ENCODE measurements around the gene YBX2. TPM values are rescaled to one million over a fixed set of nuclear protein-coding genes. Genes with fewer than 3 reads are reported as not detected.

The YBX2 gene
- total RNA-seq, 1 donor from 2014 or later = 0.81 TPM

GRCh38 chr17:7306911-7307685 lies 12.7 kb upstream of the YBX2 start, which contains the start of gene EIF5A:
TSS of gene EIF5A (plus strand) at chr17:7307628. CDS start at chr17:7309636, 2,008 bp downstream.
- ATAC-seq = peak; percentile 84
- peak; percentile 100 for DNase-seq (ENCODE audit: low spot score)

- DNase-seq (ENCODE audit: low spot score) = no peak
- no peak for ATAC-seq
Observed at GRCh38 chr17:7304179-7304578, 9.7 kb upstream of the YBX2 start.

DNA sequence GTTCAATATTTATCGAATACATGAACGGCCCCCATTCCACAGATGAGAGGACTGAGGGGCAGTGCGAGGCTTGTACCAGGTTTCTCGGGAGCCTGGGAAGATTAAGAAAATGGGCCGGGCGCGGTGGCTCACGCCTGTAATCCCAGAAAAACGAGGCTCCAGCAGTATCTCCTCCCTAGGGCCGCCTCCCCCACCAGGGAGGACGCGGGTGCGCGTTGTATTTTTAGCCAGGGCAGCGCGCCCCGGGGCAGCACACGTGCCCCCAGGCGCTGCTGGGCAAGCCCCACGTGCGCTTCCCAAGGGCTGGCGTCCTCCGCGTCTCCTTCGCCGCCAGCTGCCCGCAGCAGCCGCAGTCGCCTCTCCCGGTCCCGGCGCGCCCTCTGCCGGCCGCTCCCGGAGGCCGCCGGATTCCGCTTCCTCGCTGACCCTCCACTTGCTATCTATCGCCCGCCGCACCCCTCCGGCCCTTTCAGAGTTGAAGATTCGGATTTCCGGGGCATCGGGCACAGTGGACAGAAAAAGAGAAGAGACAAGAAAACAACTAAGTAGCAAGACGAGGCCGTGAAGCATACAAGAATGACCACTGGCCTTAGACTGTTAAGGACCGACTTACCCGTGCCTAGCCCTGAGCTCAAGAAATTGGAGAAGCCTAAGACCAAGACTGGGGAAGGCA lies 1.9 kb upstream of the YBX2 start:
- DNase-seq (ENCODE audit: low spot score) (peak; percentile 82), ATAC-seq (peak; percentile 87)

GRCh38 chr17:7295230-7296180 lies 1.1 kb upstream of the YBX2 start:
- DNase-seq (ENCODE audit: low spot score) (no peak), ATAC-seq (no peak)

DNA sequence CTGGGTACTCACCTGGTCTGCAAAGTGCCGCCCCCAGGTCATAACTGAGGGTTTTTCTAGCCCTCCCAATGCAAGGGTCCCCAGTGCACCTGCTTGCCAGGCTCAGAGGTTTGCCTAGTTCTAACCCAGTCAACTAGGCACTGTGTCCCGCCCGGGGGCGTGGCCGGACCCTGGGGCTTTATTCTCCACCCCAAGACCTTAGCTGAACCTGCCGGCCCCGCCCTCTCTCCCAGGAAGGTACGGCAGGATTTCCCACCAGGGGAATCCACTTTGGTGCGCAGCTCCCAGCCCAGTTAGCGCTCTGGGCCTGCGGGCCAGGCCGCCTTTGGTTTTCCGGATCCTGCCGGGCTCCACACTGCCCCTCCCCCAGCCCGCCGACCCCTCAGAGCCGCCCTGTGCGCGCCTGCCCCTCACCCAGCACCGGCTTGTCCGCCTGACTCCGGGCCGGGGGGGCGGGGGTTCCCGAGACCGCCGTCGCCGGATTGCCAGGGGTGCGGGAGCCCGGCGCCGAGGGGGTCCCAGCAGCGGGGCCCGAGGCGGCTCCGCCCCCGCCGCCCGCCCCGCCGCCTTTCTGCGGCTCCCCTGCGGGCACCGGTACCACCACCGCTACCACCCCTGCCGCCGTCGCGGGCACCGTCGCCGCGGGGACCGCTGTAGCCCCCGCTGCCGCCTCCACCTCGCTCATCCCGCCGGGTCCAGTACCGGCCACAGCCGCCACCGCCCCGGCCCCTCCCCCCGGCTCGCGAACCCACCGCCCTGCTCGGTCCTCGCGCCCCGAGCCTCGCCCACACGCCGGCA lies 424 bp downstream of the YBX2 start:
- ATAC-seq = peak; percentile 34
- DNase-seq (ENCODE audit: low spot score) = no peak

- DNase-seq (ENCODE audit: low spot score) (no peak), ATAC-seq (no peak)
Observed at GRCh38 chr17:7293159-7293558, 1.3 kb downstream of the YBX2 start.

DNA sequence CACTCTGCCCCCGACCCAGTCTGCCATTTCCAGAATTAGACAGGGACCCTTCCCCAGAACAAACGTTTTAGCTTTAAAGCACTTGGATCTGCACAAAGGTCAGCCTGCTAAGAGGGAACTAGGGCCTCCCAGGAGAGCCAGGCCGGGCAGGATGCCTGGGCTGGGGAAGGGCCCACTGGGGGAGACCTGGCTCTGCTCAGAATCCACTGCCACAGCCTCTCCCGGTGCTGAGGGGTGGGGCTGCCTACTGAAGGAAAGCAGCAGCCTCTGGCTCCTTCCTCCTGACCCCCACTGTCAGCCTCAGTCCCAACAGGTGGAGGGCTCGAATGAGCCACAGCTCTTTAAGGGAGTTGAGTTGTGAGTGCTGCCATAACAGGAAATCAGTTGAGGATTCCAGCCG lies 1.7 kb downstream of the YBX2 start:
- no peak for DNase-seq (ENCODE audit: low spot score)
- ATAC-seq = no peak

GRCh38 chr17:7292194-7292593 lies 2.2 kb downstream of the YBX2 start:
- DNase-seq (ENCODE audit: low spot score) = no peak
- no peak for ATAC-seq

GRCh38 chr17:7290685-7291084 lies 3.8 kb downstream of the YBX2 start:
- ATAC-seq = no peak
- no peak for DNase-seq (ENCODE audit: low spot score)

DNA sequence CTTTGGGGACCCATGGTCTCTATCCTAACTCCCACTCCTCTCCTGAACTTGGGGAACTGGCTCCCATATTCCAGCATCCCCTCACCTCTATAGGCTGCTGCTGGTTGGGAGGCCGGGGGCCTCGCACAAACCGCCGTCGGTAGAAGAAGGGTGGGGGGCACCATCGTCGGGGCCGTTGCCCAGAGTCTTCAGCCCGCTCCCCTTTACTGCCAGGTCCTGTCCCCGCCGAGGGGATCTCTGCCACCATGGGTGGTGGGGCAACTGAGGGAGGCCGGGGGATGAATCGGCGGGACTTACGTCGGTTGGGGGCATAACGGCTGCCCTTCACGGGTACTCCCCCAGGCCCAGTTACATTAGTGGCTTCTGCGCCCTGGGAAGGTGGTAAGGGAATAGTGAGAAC lies 4.3 kb downstream of the YBX2 start:
- DNase-seq (ENCODE audit: low spot score) (no peak), ATAC-seq (no peak)

DNA sequence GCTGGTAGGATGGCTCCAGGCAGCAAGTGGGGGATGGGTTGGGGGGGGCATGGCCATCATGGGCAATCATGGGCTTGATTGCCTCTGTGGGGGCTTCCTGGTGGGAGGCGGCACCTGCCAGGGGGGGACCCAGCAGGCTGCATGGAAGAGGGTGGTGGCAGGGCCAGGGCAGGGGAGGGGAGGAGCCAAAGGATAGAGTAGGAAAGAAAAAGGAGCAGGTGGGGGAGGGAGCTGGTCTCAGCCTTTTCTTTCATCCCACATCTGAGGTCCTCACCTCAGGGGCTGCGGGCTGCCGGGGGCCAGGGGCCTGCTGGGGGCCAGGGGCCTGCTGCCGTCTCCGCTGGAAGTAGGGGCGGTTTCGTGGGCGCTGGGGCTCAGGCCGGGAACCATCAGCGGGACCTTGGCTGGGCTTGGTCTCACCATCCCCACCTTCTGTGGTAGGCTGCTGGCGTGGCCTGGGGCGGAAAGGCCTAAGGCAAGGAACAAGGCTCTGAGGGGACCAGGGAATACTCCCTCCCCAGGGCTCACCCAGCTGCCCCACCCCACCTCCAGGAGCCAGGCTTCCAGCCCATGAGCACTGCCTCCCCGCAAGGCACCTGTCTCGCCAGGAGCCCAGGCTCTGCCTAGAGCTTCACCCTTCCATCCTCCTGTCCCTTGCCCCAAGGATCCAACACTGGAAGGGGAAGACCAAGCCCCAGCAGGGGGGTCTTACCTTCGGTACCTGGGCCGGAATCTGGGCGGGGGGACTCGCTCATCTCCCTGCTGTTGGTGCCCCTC lies 5.0 kb downstream of the YBX2 start:
- ATAC-seq (no peak), DNase-seq (ENCODE audit: low spot score) (no peak)

- ATAC-seq (no peak), DNase-seq (ENCODE audit: low spot score) (no peak)
Observed at GRCh38 chr17:7285679-7286078, 8.8 kb downstream of the YBX2 start.

- no peak for ATAC-seq
- no peak for DNase-seq (ENCODE audit: low spot score)
Observed at GRCh38 chr17:7284911-7285310, 9.5 kb downstream of the YBX2 start.

DNA sequence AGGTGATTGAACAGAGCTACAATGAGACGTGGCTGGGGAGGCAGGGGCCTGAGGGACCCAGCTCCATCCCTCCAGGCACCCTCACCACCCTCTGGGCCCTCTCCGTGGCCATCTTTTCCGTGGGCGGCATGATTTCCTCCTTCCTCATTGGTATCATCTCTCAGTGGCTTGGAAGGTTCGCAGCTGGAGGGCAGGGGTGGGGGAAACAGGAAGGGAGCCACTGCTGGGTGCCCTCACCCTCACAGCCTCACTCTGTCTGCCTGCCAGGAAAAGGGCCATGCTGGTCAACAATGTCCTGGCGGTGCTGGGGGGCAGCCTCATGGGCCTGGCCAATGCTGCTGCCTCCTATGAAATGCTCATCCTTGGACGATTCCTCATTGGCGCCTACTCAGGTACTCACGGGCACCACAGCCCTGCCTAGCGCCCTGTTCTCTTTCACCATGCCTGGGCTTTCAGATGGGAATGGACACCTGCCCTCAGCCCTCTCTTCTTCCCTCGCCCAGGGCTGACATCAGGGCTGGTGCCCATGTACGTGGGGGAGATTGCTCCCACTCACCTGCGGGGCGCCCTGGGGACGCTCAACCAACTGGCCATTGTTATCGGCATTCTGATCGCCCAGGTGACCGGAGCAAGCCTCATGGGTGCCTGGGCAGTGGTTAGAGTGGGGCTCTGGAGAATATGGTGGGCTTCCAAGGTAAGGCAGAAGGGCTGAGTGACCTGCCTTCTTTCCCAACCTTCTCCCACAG lies 10.8 kb downstream of the YBX2 start:
- DNase-seq (ENCODE audit: low spot score) (no peak), ATAC-seq (no peak)

GRCh38 chr17:7282752-7283321 lies 11.6 kb downstream of the YBX2 start:
- no peak for ATAC-seq
- DNase-seq (ENCODE audit: low spot score) = no peak

- no peak for ATAC-seq
Observed at GRCh38 chr17:7281953-7282751, 12.3 kb downstream of the YBX2 start.

GRCh38 chr17:7281074-7281952 lies 13.1 kb downstream of the YBX2 start, which contains the start of gene SLC2A4:
TSS of gene SLC2A4 (plus strand) at chr17:7281718. CDS start at chr17:7281935, 217 bp downstream.
- DNase-seq (ENCODE audit: low spot score) (peak; percentile 97), ATAC-seq (peak; percentile 89)

More at GRCh38 chr17:7281953-7282751, 12.3 kb downstream of the YBX2 start:
- peak; percentile 60 for DNase-seq (ENCODE audit: low spot score)

Data from left lobe of liver (tissue), 2 donors.